Mesenchymal stem cell (in vitro differentiated cells and primary cell): ENCODE data around the gene FLNC.
A peak's percentile ranks its signal among the peaks of the same experiment; 100 is the strongest.

Experiments used
- DNase-seq: peaks from one replicate; pipeline ENCODE4 v3.0.0-alpha.2; 2013
- H2AFZ ChIP-seq: one replicate; pipeline ENCODE4 v1.6.1; 2013; ENCODE audit warnings: low read depth, mild to moderate bottlenecking, control low read depth, inconsistent platforms, low read length, moderate library complexity
- H2AK5ac ChIP-seq: 2 replicates; pipeline ENCODE4 v1.6.1; 2013; ENCODE audit warnings: low read length, moderate library complexity, mild to moderate bottlenecking, inconsistent platforms; ENCODE audit not compliant: severe bottlenecking
- H2BK120ac ChIP-seq: one replicate; pipeline ENCODE4 v1.6.1; 2013; ENCODE audit warnings: low read depth, mild to moderate bottlenecking, inconsistent platforms, low read length, moderate library complexity
- H2BK12ac ChIP-seq, 2 experiments: one replicate each; pipeline ENCODE4 v1.6.1; 2013; ENCODE audit warnings: inconsistent platforms in 2 of 2, low read length in 2 of 2, mild to moderate bottlenecking in 2 of 2, moderate library complexity in 2 of 2, control low read depth in 1 of 2
- H2BK15ac ChIP-seq: one replicate; pipeline ENCODE4 v1.6.1; 2013; ENCODE audit warnings: mild to moderate bottlenecking, low read depth, inconsistent platforms; ENCODE audit not compliant: poor library complexity, severe bottlenecking
- H2BK5ac ChIP-seq: 2 replicates; pipeline ENCODE4 v1.6.1; 2013; ENCODE audit warnings: low read depth, mild to moderate bottlenecking, low read length, control low read depth, inconsistent platforms; ENCODE audit not compliant: poor library complexity, severe bottlenecking
- H3K14ac ChIP-seq, 2 experiments: one replicate each; pipeline ENCODE4 v1.6.1; 2013; ENCODE audit warnings: inconsistent platforms in 2 of 2, low read length in 2 of 2, control low read depth in 1 of 2, mild to moderate bottlenecking in 1 of 2, moderate library complexity in 1 of 2
- H3K18ac ChIP-seq, 2 experiments: one replicate each; pipeline ENCODE4 v1.6.1; 2013; ENCODE audit warnings: inconsistent platforms in 2 of 2, low read length in 2 of 2, control low read depth in 1 of 2, low read depth in 1 of 2, mild to moderate bottlenecking in 1 of 2
- H3K23ac ChIP-seq, 2 experiments: one replicate each; pipeline ENCODE4 v1.6.1; 2013; ENCODE audit warnings: inconsistent platforms in 2 of 2, low read length in 2 of 2, mild to moderate bottlenecking in 2 of 2, moderate library complexity in 2 of 2, control low read depth in 1 of 2
- H3K27ac ChIP-seq: 2 replicates; pipeline ENCODE4 v1.5.1; 2013; ENCODE audit warnings: mild to moderate bottlenecking, moderate library complexity, low read length, control low read depth, inconsistent platforms; ENCODE audit not compliant: poor library complexity, severe bottlenecking
- H3K27me3 ChIP-seq, 2 experiments: 2 replicates each; pipeline versions ENCODE4 v1.6.1 to v1.7.0; 2013; ENCODE audit warnings: low read length in 2 of 2, mild to moderate bottlenecking in 2 of 2, moderate library complexity in 2 of 2, control low read depth in 1 of 2, inconsistent platforms in 1 of 2; ENCODE audit not compliant: control insufficient read depth in 1 of 2, insufficient read depth in 1 of 2
- H3K36me3 ChIP-seq, 2 experiments: 2 replicates each; pipeline versions ENCODE4 v1.6.1 to v1.7.0; 2013; ENCODE audit warnings: low read length in 2 of 2, control low read depth in 1 of 2, inconsistent platforms in 1 of 2, low read depth in 1 of 2, mild to moderate bottlenecking in 1 of 2; ENCODE audit not compliant: insufficient read depth in 2 of 2, control insufficient read depth in 1 of 2
- H3K4ac ChIP-seq, 2 experiments: one replicate each; pipeline ENCODE4 v1.6.1; 2013; ENCODE audit warnings: inconsistent platforms in 2 of 2, low read length in 2 of 2, mild to moderate bottlenecking in 2 of 2, moderate library complexity in 2 of 2, control low read depth in 1 of 2, low read depth in 1 of 2
- H3K4me1 ChIP-seq: 2 replicates; pipeline ENCODE4 v1.6.1; 2013; ENCODE audit warnings: low read depth, low read length, control low read depth; ENCODE audit not compliant: control insufficient read depth, insufficient read depth
- H3K4me2 ChIP-seq: 2 replicates; pipeline ENCODE4 v1.6.1; 2013; ENCODE audit warnings: low read length, mild to moderate bottlenecking, inconsistent platforms; ENCODE audit not compliant: poor library complexity, severe bottlenecking
- H3K4me3 ChIP-seq, 2 experiments: 2 replicates each; pipeline versions ENCODE4 v1.5.1 to v1.7.0; 2013; ENCODE audit warnings: low read length in 2 of 2, mild to moderate bottlenecking in 2 of 2, control low read depth in 1 of 2, low read depth in 1 of 2; ENCODE audit not compliant: insufficient read depth in 1 of 2
- H3K79me1 ChIP-seq: replicated peaks from 2 replicates; pipeline ENCODE4 v1.6.1; 2013; ENCODE audit warnings: mild to moderate bottlenecking, control low read depth, low read length, inconsistent platforms; ENCODE audit not compliant: poor library complexity, severe bottlenecking
- H3K9ac ChIP-seq: 2 replicates; pipeline ENCODE4 v1.7.0; 2013; ENCODE audit warnings: mild to moderate bottlenecking, low read length, moderate library complexity
- H3K9me3 ChIP-seq: 2 replicates; pipeline ENCODE4 v1.7.0; 2013; ENCODE audit warnings: mild to moderate bottlenecking, low read length; ENCODE audit not compliant: control insufficient read depth
- H4K8ac ChIP-seq: one replicate; pipeline ENCODE4 v1.6.1; 2013; ENCODE audit warnings: inconsistent platforms, mild to moderate bottlenecking, low read length, moderate library complexity
- H4K91ac ChIP-seq: one replicate; pipeline ENCODE4 v1.6.1; 2013; ENCODE audit warnings: mild to moderate bottlenecking, low read length, inconsistent platforms
- WGBS: methylation state at CpG from one replicate; pipeline ENCODE4 v1.1.7; 2013; ENCODE audit warnings: mixed read lengths; 5-methylcytosine and 5-hydroxymethylcytosine counted together

FLNC gene

GRCh38 chr7:128811631-128812430 lies 18.4 kb upstream of the FLNC start:
- 95% methylated on average over 11 of the region's 11 CpGs for WGBS
- H2BK5ac ChIP-seq, result no peak overlapping the region

GRCh38 chr7:128812514-128813168 lies 17.6 kb upstream of the FLNC start:
- H2BK5ac ChIP-seq, result no peak overlapping the region
- no peak overlapping the region for H2AK5ac ChIP-seq
- 72% methylated on average over 11 of the region's 11 CpGs for WGBS
- H3K36me3 ChIP-seq, result peaks cover 0 to 22% of the 10 kb centered on the region in 2 experiments
- H2BK12ac ChIP-seq, result no peak overlapping the region
- no peak overlapping the region for H3K27ac ChIP-seq
- H3K27me3 ChIP-seq, result peaks cover 3 to 31% of the 10 kb centered on the region in 2 experiments
- H3K14ac ChIP-seq, result no peak overlapping the region
- no peaks in the 10 kb centered on the region for H3K9me3 ChIP-seq
- H3K9ac ChIP-seq, result no peak overlapping the region
- H3K4ac ChIP-seq, result no peak overlapping the region
- H4K91ac ChIP-seq, result no peak overlapping the region
- no peak overlapping the region for H3K4me3 ChIP-seq
- no peaks in the 10 kb centered on the region for H3K79me1 ChIP-seq
- no peak overlapping the region for H3K4me2 ChIP-seq
- H2BK15ac ChIP-seq, result no peak overlapping the region
- no peak overlapping the region for H2AFZ ChIP-seq
- H3K23ac ChIP-seq, result peak overlapping the region in 1 of 2 experiments; percentile 34
- H3K4me1 ChIP-seq, result peaks cover 2% of the 10 kb centered on the region
- DNase-seq, result no peak
- H4K8ac ChIP-seq, result no peak overlapping the region
- H2BK120ac ChIP-seq, result no peak overlapping the region
- no peak overlapping the region for H3K18ac ChIP-seq

More at GRCh38 chr7:128811631-128812430, 18.4 kb upstream of the FLNC start:
- Histone ChIP-seq H3K9me3 (no peaks in the 10 kb centered on the region), H3K79me1 (no peaks in the 10 kb centered on the region), H3K4ac (no peak overlapping the region), H3K27me3 (peaks cover 2 to 23% of the 10 kb centered on the region in 2 experiments), H3K14ac (no peak overlapping the region), H3K36me3 (peaks cover 5 to 29% of the 10 kb centered on the region in 2 experiments), H4K8ac (no peak overlapping the region), H3K18ac (no peak overlapping the region), H3K27ac (no peak overlapping the region), H2AFZ (no peak overlapping the region), H2BK12ac (no peak overlapping the region), H3K4me2 (no peak overlapping the region), H3K9ac (no peak overlapping the region), H2AK5ac (no peak overlapping the region), H2BK15ac (no peak overlapping the region), H3K4me1 (peaks cover 2% of the 10 kb centered on the region), H3K4me3 (no peak overlapping the region), H4K91ac (no peak overlapping the region), H2BK120ac (no peak overlapping the region), H3K23ac (no peak overlapping the region)
- DNase-seq, result no peak

GRCh38 chr7:128814499-128814898 lies 15.7 kb upstream of the FLNC start:
- H3K9me3 ChIP-seq, result no peaks in the 10 kb centered on the region
- WGBS, result 98% methylated on average over 6 of the region's 6 CpGs
- no peak overlapping the region for H4K8ac ChIP-seq
- peaks cover 3 to 47% of the 10 kb centered on the region in 2 experiments for H3K27me3 ChIP-seq
- H3K4me2 ChIP-seq, result no peak overlapping the region
- H3K14ac ChIP-seq, result no peak overlapping the region
- H3K27ac ChIP-seq, result no peak overlapping the region
- no peak overlapping the region for H3K4ac ChIP-seq
- no peak overlapping the region for H2AK5ac ChIP-seq
- H3K4me1 ChIP-seq, result peaks cover 2% of the 10 kb centered on the region
- no peak overlapping the region for H3K9ac ChIP-seq
- no peak overlapping the region for H3K18ac ChIP-seq
- no peak overlapping the region for H2BK12ac ChIP-seq
- no peak overlapping the region for H2BK5ac ChIP-seq
- H2BK120ac ChIP-seq, result no peak overlapping the region
- H2AFZ ChIP-seq, result no peak overlapping the region
- no peak overlapping the region for H3K4me3 ChIP-seq
- no peak overlapping the region for H2BK15ac ChIP-seq
- H3K79me1 ChIP-seq, result no peaks in the 10 kb centered on the region
- no peak overlapping the region for H4K91ac ChIP-seq
- no peak overlapping the region for H3K23ac ChIP-seq
- no peak for DNase-seq
- peaks cover 0 to 8% of the 10 kb centered on the region in 2 experiments for H3K36me3 ChIP-seq

GRCh38 chr7:128815289-128815942 lies 14.8 kb upstream of the FLNC start:
- 96% methylated on average over 7 of the region's 7 CpGs for WGBS
- Histone ChIP-seq H3K27me3 (peaks cover 3 to 47% of the 10 kb centered on the region in 2 experiments), H3K18ac (no peak overlapping the region)

More at GRCh38 chr7:128815289-128815942, 14.8 kb upstream of the FLNC start:
- Histone ChIP-seq H3K4me3 (no peak overlapping the region), H3K23ac (no peak overlapping the region), H2BK15ac (no peak overlapping the region), H3K9me3 (no peaks in the 10 kb centered on the region), H2AFZ (no peak overlapping the region), H3K4me2 (no peak overlapping the region), H2AK5ac (no peak overlapping the region), H3K79me1 (no peaks in the 10 kb centered on the region), H3K27ac (no peak overlapping the region), H3K36me3 (peaks cover 0 to under 1% of the 10 kb centered on the region in 2 experiments), H3K4ac (no peak overlapping the region), H3K14ac (no peak overlapping the region), H2BK12ac (no peak overlapping the region), H4K8ac (no peak overlapping the region), H2BK120ac (no peak overlapping the region), H2BK5ac (no peak overlapping the region), H3K4me1 (peaks cover 2% of the 10 kb centered on the region), H4K91ac (no peak overlapping the region), H3K9ac (no peak overlapping the region)
- no peak for DNase-seq
